Measurements from ENCODE around the gene TIMP2. TPM values are rescaled to one million over a fixed set of nuclear protein-coding genes. Genes with fewer than 3 reads are reported as not detected.
A peak's percentile ranks its signal among the peaks of the same experiment; 100 is the strongest.
"Not testable (repeated sequence)": the region's sequence is repeated elsewhere in the genome, so short reads cannot be mapped to it uniquely, and the experiment has no call there.

Gene TIMP2
- total RNA-seq, 1 experiment from 2014 or later = 29.0 TPM

- no peak overlapping the region for H3K9ac ChIP-seq (ENCODE audit: extremely low read depth, insufficient read length, low read length)
- no peak overlapping the region for H3K56ac ChIP-seq (ENCODE audit: insufficient read length, low read depth, low read length)
- no peak overlapping the region for H3K4me3 Mint-ChIP-seq
- H4K8ac ChIP-seq (replicated peaks; ENCODE audit: insufficient read length, low read depth, low read length) = no peak overlapping the region
- no peak overlapping the region for H4K91ac ChIP-seq (ENCODE audit: insufficient read length, low read depth, low read length)
- H2BK120ac ChIP-seq (ENCODE audit: low read depth, low read length, poor library complexity, severe bottlenecking) = no peak overlapping the region
- no peak overlapping the region for H3K4ac ChIP-seq (ENCODE audit: low read depth, low read length)
- H3K79me2 ChIP-seq (ENCODE audit: insufficient read depth, low read length) = no peaks in the 10 kb centered on the region
- H3K27me3 ChIP-seq (ENCODE audit: insufficient read depth, low read length) = no peaks in the 10 kb centered on the region
- no peak overlapping the region for H2BK15ac ChIP-seq (ENCODE audit: low read depth, low read length)
- no peaks in the 10 kb centered on the region for H3K27me3 Mint-ChIP-seq (ENCODE audit: low read depth)
- H3K23ac ChIP-seq (ENCODE audit: insufficient read length, low read depth, low read length) = no peak overlapping the region
- no peak overlapping the region for H4K5ac ChIP-seq (ENCODE audit: insufficient read length, low read depth, low read length)
- peaks cover 0 to 6% (median 0%) of the 10 kb centered on the region in 3 experiments; a peak in 3 of 7 replicates for H3K36me3 Mint-ChIP-seq (ENCODE audit: insufficient read depth in 1 of 3, low read depth in 3 of 3)
- H3K4me1 ChIP-seq (ENCODE audit: insufficient read depth, low read length) = no peaks in the 10 kb centered on the region
- no peaks in the 10 kb centered on the region for H4K20me1 ChIP-seq (ENCODE audit: control insufficient read depth, insufficient read depth, insufficient read length)
- no peaks in the 10 kb centered on the region for H3K9me3 ChIP-seq (ENCODE audit: control insufficient read depth, low read depth, low read length)
- no peak overlapping the region for H2BK12ac ChIP-seq (ENCODE audit: insufficient read length, low read depth, low read length)
- H3K27ac ChIP-seq (ENCODE audit: insufficient read length, low read depth, low read length) = no peak overlapping the region
- no peak overlapping the region for H2BK20ac ChIP-seq (ENCODE audit: low read depth, low read length, poor library complexity, severe bottlenecking)
- H3K14ac ChIP-seq (ENCODE audit: insufficient read depth, low read length) = no peak overlapping the region; the same call in 1 of the 2 replicates
- no peak overlapping the region for H3K4me2 ChIP-seq (ENCODE audit: insufficient read depth, insufficient read length, low read length)
- no CpG with 5 or more reads among the region's 16 CpGs for WGBS (ENCODE audit: extremely low coverage, insufficient read length, low lambda C conversion rate)
- no peak for DNase-seq
- no peaks in the 10 kb centered on the region for H3K9me3 Mint-ChIP-seq
- no peak overlapping the region for H2AK5ac ChIP-seq (ENCODE audit: insufficient read length, low read length)
- no peak overlapping the region for H2AFZ ChIP-seq (ENCODE audit: low read length)
- TF ChIP-seq CTCF (conservative IDR thresholded peaks at IDR 0.05) = no peak
- no peaks in the 10 kb centered on the region for H3K79me1 ChIP-seq (ENCODE audit: insufficient read depth, low read depth, low read length, poor library complexity, severe bottlenecking)
- H3K27ac Mint-ChIP-seq = peak overlapping the region in 1 of 3 experiments; percentile 12; a peak in 1 of 7 replicates
- H3K23me2 ChIP-seq (ENCODE audit: insufficient read length, low read depth, low read length, poor library complexity, severe bottlenecking) = no peaks in the 10 kb centered on the region
- no peak overlapping the region for H2BK5ac ChIP-seq (ENCODE audit: insufficient read length, low read length)
- H3K4me1 Mint-ChIP-seq = peaks cover 0 to 6% of the 10 kb centered on the region in 2 experiments; a peak in 1 of 4 replicates
- H3K18ac ChIP-seq (ENCODE audit: insufficient read length, low read depth, low read length) = no peak overlapping the region
- no peak overlapping the region for H3T11ph ChIP-seq (ENCODE audit: low read length)
Measured at GRCh38 chr17:78890498-78890897, 34.7 kb downstream of the TIMP2 start.

GRCh38 chr17:78890096-78890495 lies 35.1 kb downstream of the TIMP2 start:
- not testable (repeated sequence) for H3K23me2 ChIP-seq (ENCODE audit: insufficient read length, low read depth, low read length, poor library complexity, severe bottlenecking); H3K27ac Mint-ChIP-seq; H3T11ph ChIP-seq (ENCODE audit: low read length); H3K36me3 Mint-ChIP-seq (ENCODE audit: insufficient read depth in 1 of 3, low read depth in 3 of 3); H2AK5ac ChIP-seq (ENCODE audit: insufficient read length, low read length); H2BK120ac ChIP-seq (ENCODE audit: low read depth, low read length, poor library complexity, severe bottlenecking); H3K4me1 Mint-ChIP-seq; H4K8ac ChIP-seq (replicated peaks; ENCODE audit: insufficient read length, low read depth, low read length); H4K91ac ChIP-seq (ENCODE audit: insufficient read length, low read depth, low read length); H3K27me3 Mint-ChIP-seq (ENCODE audit: low read depth); H3K4ac ChIP-seq (ENCODE audit: low read depth, low read length); H3K4me2 ChIP-seq (ENCODE audit: insufficient read depth, insufficient read length, low read length); H2BK15ac ChIP-seq (ENCODE audit: low read depth, low read length); H3K9me3 ChIP-seq (ENCODE audit: control insufficient read depth, low read depth, low read length); H3K23ac ChIP-seq (ENCODE audit: insufficient read length, low read depth, low read length); H2BK20ac ChIP-seq (ENCODE audit: low read depth, low read length, poor library complexity, severe bottlenecking); H3K4me1 ChIP-seq (ENCODE audit: insufficient read depth, low read length); H4K5ac ChIP-seq (ENCODE audit: insufficient read length, low read depth, low read length); H3K4me3 Mint-ChIP-seq; H3K9me3 Mint-ChIP-seq; H3K56ac ChIP-seq (ENCODE audit: insufficient read length, low read depth, low read length); H3K27me3 ChIP-seq (ENCODE audit: insufficient read depth, low read length); DNase-seq; H3K18ac ChIP-seq (ENCODE audit: insufficient read length, low read depth, low read length); H2BK12ac ChIP-seq (ENCODE audit: insufficient read length, low read depth, low read length); H3K14ac ChIP-seq (ENCODE audit: insufficient read depth, low read length); H3K9ac ChIP-seq (ENCODE audit: extremely low read depth, insufficient read length, low read length); H3K27ac ChIP-seq (ENCODE audit: insufficient read length, low read depth, low read length); H3K79me2 ChIP-seq (ENCODE audit: insufficient read depth, low read length); H3K79me1 ChIP-seq (ENCODE audit: insufficient read depth, low read depth, low read length, poor library complexity, severe bottlenecking); H2BK5ac ChIP-seq (ENCODE audit: insufficient read length, low read length); H4K20me1 ChIP-seq (ENCODE audit: control insufficient read depth, insufficient read depth, insufficient read length); H2AFZ ChIP-seq (ENCODE audit: low read length)
- WGBS (ENCODE audit: extremely low coverage, insufficient read length, low lambda C conversion rate) = no CpG with 5 or more reads among the region's 11 CpGs

All from H9 (cell line).